ENCODE measurements around the gene SLC38A8.

Gene SLC38A8

DNA sequence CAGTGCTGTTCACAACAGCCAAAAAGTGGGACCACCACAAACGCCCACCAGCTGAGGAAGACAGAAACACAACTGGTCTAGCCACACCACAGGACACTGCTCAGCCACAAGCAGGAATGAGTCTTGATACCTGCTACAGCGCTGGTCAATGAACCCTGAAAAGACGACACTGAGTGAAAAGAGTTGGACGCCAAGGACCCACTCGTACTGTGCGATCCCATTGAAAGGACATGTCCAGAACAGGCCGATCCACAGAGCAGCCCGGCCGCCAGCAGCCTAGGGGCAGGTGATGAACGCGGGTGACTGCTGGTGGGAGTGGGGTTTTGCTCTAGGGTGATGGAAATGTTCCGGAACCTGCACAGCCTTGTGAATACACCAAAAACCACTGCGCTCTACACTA lies 10.6 kb upstream of the SLC38A8 start:
- Histone ChIP-seq H2AFZ (ENCODE audit: low read depth, low read length) (no peak overlapping the region), H3K4me3 (ENCODE audit: low read length) (no peak overlapping the region), H3K27me3 (ENCODE audit: insufficient read depth, low read length) (no peaks in the 10 kb centered on the region), H3K4me1 (ENCODE audit: insufficient read depth, low read length) (peaks cover 3% of the 10 kb centered on the region), H3K36me3 (ENCODE audit: insufficient read depth, low read length) (peaks cover 56% of the 10 kb centered on the region), H3K9me3 (ENCODE audit: low read length) (no peaks in the 10 kb centered on the region)

DNA sequence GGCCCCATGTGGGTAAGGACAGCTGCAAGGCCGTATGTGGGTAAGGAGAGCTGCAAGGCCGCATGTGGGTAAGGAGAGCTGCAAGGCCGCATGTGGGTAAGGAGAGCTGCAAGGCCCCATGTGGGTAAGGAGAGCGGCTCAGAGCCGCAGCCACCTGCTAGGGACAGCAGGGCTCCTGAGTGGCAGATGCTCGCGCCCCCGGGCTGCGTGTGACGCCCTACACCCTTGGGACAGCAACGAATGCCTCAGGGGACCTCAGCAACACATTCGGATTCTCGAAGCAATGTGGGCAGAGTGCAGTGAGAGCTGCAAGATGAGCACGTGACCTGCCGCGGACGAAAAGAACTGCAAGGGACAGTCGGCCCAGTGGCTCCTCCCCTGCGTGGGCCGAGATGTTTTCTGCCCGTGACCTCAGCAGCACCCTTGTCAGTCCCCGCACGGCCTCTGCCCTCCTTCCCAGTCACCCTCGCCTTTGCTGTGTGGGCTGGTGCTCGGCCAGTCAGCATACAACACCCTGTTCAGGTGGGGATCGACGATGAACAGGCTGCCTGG lies 9.6 kb upstream of the SLC38A8 start:
- Histone ChIP-seq H3K27me3 (ENCODE audit: insufficient read depth, low read length) (no peaks in the 10 kb centered on the region), H3K4me3 (ENCODE audit: low read length) (no peak overlapping the region), H3K9me3 (ENCODE audit: low read length) (no peaks in the 10 kb centered on the region), H2AFZ (ENCODE audit: low read depth, low read length) (no peak overlapping the region), H3K36me3 (ENCODE audit: insufficient read depth, low read length) (peaks cover 46% of the 10 kb centered on the region), H3K4me1 (ENCODE audit: insufficient read depth, low read length) (peaks cover 8% of the 10 kb centered on the region)

DNA sequence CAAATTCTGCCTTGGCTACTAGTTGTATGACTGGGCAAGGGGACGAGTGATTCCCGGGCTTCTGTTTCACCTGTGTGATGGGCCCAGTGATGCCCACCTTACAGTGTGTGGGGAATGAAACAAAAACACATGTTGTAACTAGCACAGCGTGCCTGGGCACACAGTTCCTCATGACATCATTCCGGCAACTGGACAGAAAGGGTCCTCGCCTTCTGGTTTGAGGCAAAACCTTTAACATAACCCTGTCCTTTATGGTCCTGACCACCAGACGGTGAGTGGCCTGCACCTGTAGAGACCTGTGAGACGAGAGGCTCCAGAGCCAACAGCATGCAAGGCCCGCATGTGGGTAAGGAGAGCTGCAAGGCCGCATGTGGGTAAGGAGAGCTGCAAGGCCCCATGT lies 7.7 kb upstream of the SLC38A8 start:
- H3K36me3 ChIP-seq (ENCODE audit: insufficient read depth, low read length), result peaks cover 30% of the 10 kb centered on the region
- H3K9me3 ChIP-seq (ENCODE audit: low read length), result no peaks in the 10 kb centered on the region
- H3K4me1 ChIP-seq (ENCODE audit: insufficient read depth, low read length), result peaks cover 8% of the 10 kb centered on the region
- H3K4me3 ChIP-seq (ENCODE audit: low read length), result no peak overlapping the region
- H2AFZ ChIP-seq (ENCODE audit: low read depth, low read length), result no peak overlapping the region
- H3K27me3 ChIP-seq (ENCODE audit: insufficient read depth, low read length), result no peaks in the 10 kb centered on the region

DNA sequence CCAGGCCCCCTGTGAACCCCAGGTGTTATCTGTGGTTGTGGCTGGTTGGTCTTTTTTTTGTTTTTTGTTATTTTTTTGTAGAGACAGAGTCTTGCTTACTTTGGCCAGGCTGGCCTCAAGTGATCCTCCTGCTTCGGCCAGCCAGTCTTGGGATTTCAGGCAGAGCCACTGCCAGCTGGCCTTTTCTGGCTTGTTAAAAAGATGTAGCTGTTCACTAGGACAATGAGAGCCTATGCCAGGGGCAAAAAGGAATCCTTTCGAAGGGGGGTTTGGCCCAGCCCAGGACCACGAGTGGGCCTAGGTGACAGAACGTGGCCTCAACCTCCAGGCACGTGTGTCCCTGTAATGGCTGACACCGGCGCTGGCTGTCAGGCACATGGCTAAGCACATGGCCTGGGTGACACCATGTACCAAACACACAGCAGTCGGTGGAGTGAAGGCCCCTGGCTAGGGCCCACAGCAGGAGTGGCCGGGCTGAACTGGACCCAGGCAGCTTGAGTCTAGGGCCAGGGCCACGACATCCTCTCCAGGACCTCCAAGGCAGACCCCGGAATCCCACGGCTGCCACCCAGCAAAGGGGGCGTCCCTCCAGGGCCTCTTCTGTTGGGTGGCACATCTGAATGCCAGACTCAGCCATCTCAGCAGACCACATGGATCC lies 6.9 kb upstream of the SLC38A8 start:
- Histone ChIP-seq H3K36me3 (ENCODE audit: insufficient read depth, low read length) (peaks cover 24% of the 10 kb centered on the region), H3K9me3 (ENCODE audit: low read length) (no peaks in the 10 kb centered on the region), H3K27me3 (ENCODE audit: insufficient read depth, low read length) (no peaks in the 10 kb centered on the region), H3K4me3 (ENCODE audit: low read length) (no peak overlapping the region), H2AFZ (ENCODE audit: low read depth, low read length) (no peak overlapping the region), H3K4me1 (ENCODE audit: insufficient read depth, low read length) (peaks cover 8% of the 10 kb centered on the region)

DNA sequence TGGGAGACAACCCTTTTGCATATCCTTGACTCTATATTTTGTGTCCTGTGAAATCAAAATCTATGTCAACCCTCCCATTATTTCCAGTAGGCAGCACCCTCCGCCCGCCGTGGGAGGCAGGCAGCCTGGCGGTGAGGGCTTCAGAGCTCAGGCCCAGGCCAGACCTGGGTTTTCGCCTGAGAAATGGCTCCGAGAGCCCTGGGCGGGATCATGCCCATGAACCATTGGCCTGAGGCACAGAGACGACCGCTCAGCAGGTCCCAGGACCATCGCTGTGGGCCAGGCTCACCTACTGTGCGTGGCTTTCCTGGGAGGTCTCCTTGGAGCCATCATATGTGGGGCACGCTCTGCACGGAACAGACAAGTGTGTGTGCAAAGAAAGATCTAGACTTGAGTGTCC lies 6.3 kb upstream of the SLC38A8 start:
- peaks cover 12% of the 10 kb centered on the region for H3K4me1 ChIP-seq (ENCODE audit: insufficient read depth, low read length)
- no peaks in the 10 kb centered on the region for H3K27me3 ChIP-seq (ENCODE audit: insufficient read depth, low read length)
- no peak overlapping the region for H3K4me3 ChIP-seq (ENCODE audit: low read length)
- peaks cover 17% of the 10 kb centered on the region for H3K36me3 ChIP-seq (ENCODE audit: insufficient read depth, low read length)
- no peak overlapping the region for H2AFZ ChIP-seq (ENCODE audit: low read depth, low read length)
- H3K9me3 ChIP-seq (ENCODE audit: low read length), result no peaks in the 10 kb centered on the region

DNA sequence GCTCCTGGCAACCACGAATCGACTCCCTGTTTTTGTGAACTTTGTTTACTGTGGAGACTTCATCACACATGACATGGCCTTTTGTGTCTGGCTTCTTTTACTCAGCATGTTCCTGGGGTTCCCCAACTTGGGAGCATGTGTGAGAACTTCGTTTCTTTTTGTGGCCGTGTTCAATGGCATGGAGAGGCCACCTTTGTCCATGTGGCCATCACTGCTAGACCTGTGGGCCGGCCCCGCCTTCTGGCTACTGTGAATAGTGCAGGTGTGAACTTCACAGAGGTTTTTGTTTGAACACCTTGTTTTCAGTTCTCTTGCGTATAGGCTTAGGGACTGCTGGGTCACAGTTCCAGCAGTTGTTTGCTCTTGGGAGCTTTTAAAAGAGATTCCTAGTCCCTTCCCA lies 5.7 kb upstream of the SLC38A8 start:
- H3K4me1 ChIP-seq (ENCODE audit: insufficient read depth, low read length), result peaks cover 18% of the 10 kb centered on the region
- H3K27me3 ChIP-seq (ENCODE audit: insufficient read depth, low read length), result no peaks in the 10 kb centered on the region
- H3K4me3 ChIP-seq (ENCODE audit: low read length), result no peak overlapping the region
- no peaks in the 10 kb centered on the region for H3K9me3 ChIP-seq (ENCODE audit: low read length)
- peaks cover 12% of the 10 kb centered on the region for H3K36me3 ChIP-seq (ENCODE audit: insufficient read depth, low read length)
- no peak overlapping the region for H2AFZ ChIP-seq (ENCODE audit: low read depth, low read length)

DNA sequence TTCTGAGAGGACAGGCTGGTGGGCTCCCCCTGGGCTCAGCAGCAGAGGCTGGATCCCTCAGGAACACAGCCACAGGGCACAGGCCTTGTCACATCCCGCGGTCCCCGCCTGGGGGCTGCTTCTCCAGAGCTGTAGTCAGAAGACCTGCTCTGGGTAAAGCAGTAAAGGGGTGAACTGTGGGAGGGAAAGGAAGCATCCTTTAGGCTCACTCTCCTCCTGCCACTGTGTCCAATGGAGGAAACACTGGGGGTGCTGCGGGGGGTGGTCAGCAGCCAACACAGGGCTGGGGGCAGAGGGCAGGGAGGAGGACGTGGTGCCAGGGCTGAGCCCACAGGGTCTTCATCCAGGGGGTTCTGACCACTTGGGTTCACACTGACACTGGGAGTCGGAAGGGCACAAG lies 5.0 kb upstream of the SLC38A8 start:
- Histone ChIP-seq H3K36me3 (ENCODE audit: insufficient read depth, low read length) (peaks cover 5% of the 10 kb centered on the region), H3K4me1 (ENCODE audit: insufficient read depth, low read length) (peaks cover 22% of the 10 kb centered on the region), H3K9me3 (ENCODE audit: low read length) (no peaks in the 10 kb centered on the region), H3K4me3 (ENCODE audit: low read length) (no peak overlapping the region), H3K27me3 (ENCODE audit: insufficient read depth, low read length) (no peaks in the 10 kb centered on the region), H2AFZ (ENCODE audit: low read depth, low read length) (no peak overlapping the region)

DNA sequence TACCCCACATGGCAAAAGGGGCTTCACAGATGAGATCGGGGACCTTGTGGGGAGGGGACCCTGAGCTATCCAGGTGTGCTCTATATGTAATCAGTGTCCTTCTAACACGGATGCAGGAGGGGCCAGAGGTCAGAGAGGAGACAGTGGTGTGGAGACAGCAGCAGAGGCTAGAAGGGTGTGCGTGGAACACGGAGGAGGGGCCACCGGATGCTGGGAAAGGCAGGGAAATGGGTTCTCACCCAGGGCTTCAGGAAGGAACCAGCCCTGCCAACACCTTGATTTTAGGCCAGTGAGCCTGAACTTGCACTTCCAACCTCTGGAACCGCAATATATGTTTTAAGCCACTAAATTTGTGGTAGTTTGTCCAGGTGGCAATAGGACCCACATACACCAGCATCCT lies 4.6 kb upstream of the SLC38A8 start:
- Histone ChIP-seq H3K9me3 (ENCODE audit: low read length) (no peaks in the 10 kb centered on the region), H2AFZ (ENCODE audit: low read depth, low read length) (no peak overlapping the region), H3K4me1 (ENCODE audit: insufficient read depth, low read length) (peaks cover 22% of the 10 kb centered on the region), H3K36me3 (ENCODE audit: insufficient read depth, low read length) (peaks cover 2% of the 10 kb centered on the region), H3K4me3 (ENCODE audit: low read length) (no peak overlapping the region), H3K27me3 (ENCODE audit: insufficient read depth, low read length) (no peaks in the 10 kb centered on the region)

DNA sequence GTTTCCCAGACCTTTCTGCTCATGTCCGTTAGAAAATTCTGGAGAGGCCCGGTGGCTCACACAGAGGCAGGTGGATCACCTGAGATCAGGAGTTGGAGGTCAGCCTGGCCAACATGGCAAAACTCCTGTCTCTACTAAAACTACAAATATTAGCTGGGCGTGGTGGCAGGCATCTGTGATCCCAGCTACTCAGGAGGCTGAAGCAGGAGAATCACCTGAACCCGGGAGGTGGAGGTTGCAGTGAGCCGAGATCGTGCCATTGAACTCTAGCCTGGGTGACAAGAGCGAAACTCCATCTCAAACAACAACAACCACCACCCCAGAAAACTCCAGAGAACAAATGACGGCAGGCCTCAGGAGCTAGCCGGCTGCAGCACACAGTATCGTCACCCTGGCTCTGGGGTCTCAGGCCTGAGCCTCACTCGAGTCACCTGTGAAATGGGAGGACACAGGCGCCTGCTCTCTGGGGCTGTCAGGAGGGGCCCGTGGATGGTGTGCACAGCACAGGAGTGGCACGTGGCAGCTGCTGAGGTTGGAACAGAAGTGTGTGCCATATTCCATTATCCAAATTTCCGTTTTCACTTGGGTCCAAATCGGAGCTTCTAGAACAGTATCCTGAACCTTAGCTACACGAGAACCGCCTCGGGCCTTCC lies 3.3 kb upstream of the SLC38A8 start:
- Histone ChIP-seq H3K36me3 (ENCODE audit: insufficient read depth, low read length) (no peaks in the 10 kb centered on the region), H3K4me3 (ENCODE audit: low read length) (no peak overlapping the region)

DNA sequence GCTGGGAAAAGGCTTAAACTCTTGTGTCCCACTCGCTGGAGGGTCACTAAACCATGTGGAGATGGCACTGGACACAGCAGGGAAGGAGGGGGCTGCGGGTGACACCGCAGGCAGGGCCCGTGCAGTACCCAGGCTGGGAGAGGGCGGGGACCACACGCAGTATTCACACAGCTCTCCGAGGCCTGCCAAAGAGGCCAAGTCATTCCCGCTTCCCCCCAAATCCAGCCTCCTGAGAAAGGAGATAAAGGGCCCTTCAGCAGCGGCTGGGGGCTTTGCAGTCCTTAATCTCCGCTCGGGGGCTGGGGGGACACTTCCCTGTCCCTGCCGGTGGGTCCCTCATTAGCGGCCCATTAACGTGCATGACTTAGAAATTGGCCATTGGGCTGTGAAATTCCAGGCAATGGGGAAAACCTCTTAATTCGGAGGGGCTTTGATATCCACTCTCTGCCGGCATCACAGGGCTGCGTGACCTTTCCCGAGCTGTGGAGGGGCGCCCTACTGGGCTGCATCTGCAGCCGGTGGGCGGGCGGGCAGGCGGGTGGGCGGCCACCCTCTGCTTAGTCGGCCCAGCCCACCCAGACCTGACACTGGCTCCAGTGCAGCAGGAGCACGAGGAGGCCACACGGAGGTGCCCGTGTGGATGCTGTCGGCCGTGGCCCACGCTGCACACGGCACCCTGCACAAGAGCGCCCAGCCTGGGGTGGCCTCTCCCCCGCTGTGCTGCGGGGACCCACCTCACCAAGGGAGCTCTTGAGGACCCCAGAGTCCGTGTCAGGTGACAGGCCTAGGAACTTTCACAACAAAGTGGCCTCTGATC lies 2.6 kb upstream of the SLC38A8 start:
- H3K4me1 ChIP-seq (ENCODE audit: insufficient read depth, low read length), result peaks cover 22% of the 10 kb centered on the region

More for the DNA sequence above, 3.3 kb upstream of the SLC38A8 start:
- no peaks in the 10 kb centered on the region for H3K27me3 ChIP-seq (ENCODE audit: insufficient read depth, low read length)
- H3K4me1 ChIP-seq (ENCODE audit: insufficient read depth, low read length), result peaks cover 22% of the 10 kb centered on the region
- no peak overlapping the region for H2AFZ ChIP-seq (ENCODE audit: low read depth, low read length)
- H3K9me3 ChIP-seq (ENCODE audit: low read length), result no peaks in the 10 kb centered on the region

DNA sequence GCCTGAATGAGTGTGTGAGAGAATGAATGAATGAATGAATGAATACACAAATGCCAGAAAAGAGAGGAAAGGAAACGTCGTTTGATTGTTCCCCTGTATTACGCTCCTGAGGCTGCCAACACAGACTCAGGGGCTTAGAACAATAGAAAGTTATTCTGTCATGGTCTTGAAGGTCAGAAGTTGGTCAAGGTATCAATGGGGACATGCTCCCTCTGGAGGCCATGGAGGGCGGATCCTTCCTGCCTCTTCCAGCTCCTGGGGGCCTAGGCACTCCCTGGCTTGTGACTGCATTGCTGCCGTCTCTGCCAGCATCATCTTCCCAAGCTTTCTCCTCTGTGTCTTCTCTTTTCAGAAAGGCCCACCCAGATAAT lies 1.5 kb upstream of the SLC38A8 start:
- Histone ChIP-seq H3K27me3 (ENCODE audit: insufficient read depth, low read length) (no peaks in the 10 kb centered on the region), H3K4me3 (ENCODE audit: low read length) (no peak overlapping the region), H3K36me3 (ENCODE audit: insufficient read depth, low read length) (no peaks in the 10 kb centered on the region), H3K9me3 (ENCODE audit: low read length) (no peaks in the 10 kb centered on the region), H2AFZ (ENCODE audit: low read depth, low read length) (no peak overlapping the region), H3K4me1 (ENCODE audit: insufficient read depth, low read length) (peaks cover 22% of the 10 kb centered on the region)

More for the DNA sequence above, 2.6 kb upstream of the SLC38A8 start:
- no peaks in the 10 kb centered on the region for H3K36me3 ChIP-seq (ENCODE audit: insufficient read depth, low read length)
- H3K9me3 ChIP-seq (ENCODE audit: low read length), result no peaks in the 10 kb centered on the region
- no peak overlapping the region for H3K4me3 ChIP-seq (ENCODE audit: low read length)
- no peaks in the 10 kb centered on the region for H3K27me3 ChIP-seq (ENCODE audit: insufficient read depth, low read length)
- H2AFZ ChIP-seq (ENCODE audit: low read depth, low read length), result no peak overlapping the region

DNA sequence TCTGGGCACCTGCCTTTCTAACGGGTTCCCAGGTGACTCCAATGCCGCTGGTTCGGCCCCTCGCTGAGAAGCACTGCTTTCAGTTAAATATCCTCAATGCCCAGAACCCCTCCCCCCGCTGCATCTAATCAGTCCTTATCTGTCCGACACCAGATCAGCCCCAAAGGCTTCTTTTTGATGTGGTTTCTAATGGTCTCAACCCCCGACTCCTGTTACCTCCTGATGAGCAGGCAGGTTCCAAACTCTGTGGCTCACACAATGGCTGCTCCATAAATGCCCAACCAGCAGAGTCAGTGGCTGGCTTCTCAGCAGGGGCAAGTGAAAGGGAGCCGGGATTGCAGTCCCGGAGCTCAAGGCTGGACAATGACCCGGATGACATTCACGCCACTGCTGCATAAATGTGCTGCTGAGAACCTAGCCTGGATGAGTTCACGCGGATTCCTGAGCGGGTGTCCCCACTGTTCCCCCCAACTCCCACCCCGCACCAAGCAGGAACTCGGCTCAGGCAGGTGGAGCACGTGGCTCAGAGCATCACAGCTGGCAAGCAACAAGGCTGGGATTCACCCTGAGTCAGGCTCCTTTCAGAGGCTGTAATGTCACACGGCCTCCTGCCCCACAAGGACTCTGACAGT lies 1.0 kb upstream of the SLC38A8 start:
- no peaks in the 10 kb centered on the region for H3K27me3 ChIP-seq (ENCODE audit: insufficient read depth, low read length)
- no peaks in the 10 kb centered on the region for H3K36me3 ChIP-seq (ENCODE audit: insufficient read depth, low read length)
- H2AFZ ChIP-seq (ENCODE audit: low read depth, low read length), result peak overlapping the region; percentile 20
- H3K9me3 ChIP-seq (ENCODE audit: low read length), result no peaks in the 10 kb centered on the region
- H3K4me3 ChIP-seq (ENCODE audit: low read length), result peak overlapping the region; percentile 11
- H3K4me1 ChIP-seq (ENCODE audit: insufficient read depth, low read length), result peaks cover 22% of the 10 kb centered on the region
